Uterus (tissue), 4 donors: Measurements from ENCODE around the gene CHCHD10. TPM values are rescaled to one million over a fixed set of nuclear protein-coding genes. Genes with fewer than 3 reads are reported as not detected.
A peak's percentile ranks its signal among the peaks of the same experiment; 100 is the strongest.

ENCODE experiments used
- DNase-seq, 2 donors: peaks; one replicate each; pipeline ENCODE4 v3.0.0-alpha.2; 2019 to 2020
- H3K27ac ChIP-seq, 2 donors: fragments of 200-600 bp; sonication (generic); 1 replicate in 1 of 2; 2 replicates in 1 of 2; pipeline ENCODE4 v1.5.1; 2016 to 2018
- H3K27me3 ChIP-seq, 2 donors: fragments of 200-600 bp; sonication (generic); one replicate each; pipeline ENCODE4 v1.5.1; 2018 to 2019; ENCODE audit warnings: control low read depth in 1 of 2
- H3K36me3 ChIP-seq, 2 donors: fragments of 200-600 bp; sonication (generic); one replicate each; pipeline ENCODE4 v1.5.1; 2019; ENCODE audit warnings: control low read depth in 1 of 2
- H3K4me1 ChIP-seq, 2 donors: fragments of 200-600 bp; sonication (generic); one replicate each; pipeline ENCODE4 v1.5.1; 2018 to 2019; ENCODE audit warnings: control low read depth in 1 of 2
- H3K4me3 ChIP-seq, 2 donors: fragments of 200-600 bp; sonication (generic); 1 replicate in 1 of 2; 2 replicates in 1 of 2; pipeline ENCODE4 v1.5.1; 2018 to 2019; ENCODE audit warnings: mild to moderate bottlenecking in 1 of 2
- H3K9me3 ChIP-seq, 2 donors: fragments of 200-600 bp; sonication (generic); one replicate each; pipeline ENCODE4 v1.5.1; 2019; ENCODE audit warnings: control low read depth in 1 of 2
- POLR2A ChIP-seq, 2 donors: fragments of 450-650 bp; IDR thresholded peaks; one replicate each; pipeline ENCODE4 v1.6.1; 2016; ENCODE audit warnings: antibody characterized with exemption in 2 of 2, mild to moderate bottlenecking in 1 of 2, moderate library complexity in 1 of 2
- intact Hi-C: fragments of 100-400 bp; cut with DNase I; formaldehyde crosslinking; loops from one replicate; pipeline ENCODE4 v1.15.1; 2023; ENCODE audit warnings: low total_unique reads
- total RNA-seq, 4 donors: library from RNA; depleted of rRNA in 3 of 4; stranded (reverse); fragments of >200 nt in 3 of 4; gene quantifications; one replicate each; pipeline versions ENCODE4 v1.1.0 to v1.2.4, GENCODE V29; 2014 to 2023
- TF ChIP-seq, protein P1 (sequence below), 4 experiments: fragments of 200-600 bp in 2 of 4; fragments of 450-650 bp in 2 of 4; sonication (generic) in 2 of 4; IDR thresholded peaks; one replicate each; pipeline ENCODE4 v1.5.1; 2016 to 2019; ENCODE audit warnings: antibody characterized with exemption in 4 of 4, mild to moderate bottlenecking in 2 of 4, moderate library complexity in 1 of 4
- donor health status: DM: yes; HTN: yes; CAD: no.

The CHCHD10 gene
- total RNA-seq, 4 donors from 2014 or later: 0.88 to 21.0 TPM; not detected in 2

DNA sequence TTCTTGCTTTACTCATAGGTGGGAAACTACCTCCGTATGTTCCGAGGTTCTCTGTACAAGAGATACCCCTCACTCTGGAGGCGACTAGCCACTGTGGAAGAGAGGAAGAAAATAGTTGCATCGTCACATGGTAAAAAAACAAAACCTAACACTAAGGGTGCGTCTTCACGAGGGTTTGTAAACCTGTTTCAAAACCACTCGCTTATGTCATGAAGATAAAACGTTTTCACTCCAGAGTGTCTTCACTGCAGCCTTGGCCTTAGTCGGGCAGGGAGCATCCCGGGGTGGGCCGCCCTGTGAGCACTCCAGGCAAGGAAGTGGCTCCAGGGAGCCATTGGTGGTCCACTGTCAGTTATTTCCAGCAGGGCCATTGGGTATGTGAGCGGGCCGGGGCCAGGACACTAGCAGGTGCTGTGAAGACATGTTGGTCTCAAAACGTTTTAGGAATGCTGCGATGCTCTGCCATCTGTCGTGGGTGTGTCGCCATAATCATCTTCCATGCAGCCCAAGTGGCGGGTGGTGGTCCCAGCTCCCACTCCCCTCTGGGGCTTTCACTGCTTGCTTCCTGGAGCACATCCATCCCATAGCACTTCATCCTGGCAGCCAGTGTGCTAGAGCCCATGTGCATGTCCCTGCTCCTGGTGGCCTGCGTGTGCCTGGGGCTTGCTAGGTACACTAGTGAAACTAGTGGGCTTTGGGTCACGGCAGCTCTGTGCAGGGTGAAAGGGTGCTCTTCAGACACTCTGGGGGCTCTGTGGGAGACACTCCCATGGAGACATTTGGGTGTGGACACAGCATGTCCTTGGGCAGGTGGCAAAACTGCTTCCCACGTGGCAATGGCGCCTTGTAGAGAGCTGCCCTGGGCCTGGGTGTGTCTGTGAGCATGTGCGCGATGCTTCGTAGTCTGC is 24.2 kb upstream of the CHCHD10 start:
- Histone ChIP-seq H3K27ac (peak overlapping the region; percentile 74 to 79), H3K4me3 (no peak overlapping the region), H3K9me3 (no peaks in the 10 kb centered on the region), H3K36me3 (no peaks in the 10 kb centered on the region), H3K4me1 (peaks cover 16 to 17% of the 10 kb centered on the region in 2 donors), H3K27me3 (no peaks in the 10 kb centered on the region)
- DNase-seq: no peak
- intact Hi-C loops: no loop called here
- TF ChIP-seq, protein P1, sequence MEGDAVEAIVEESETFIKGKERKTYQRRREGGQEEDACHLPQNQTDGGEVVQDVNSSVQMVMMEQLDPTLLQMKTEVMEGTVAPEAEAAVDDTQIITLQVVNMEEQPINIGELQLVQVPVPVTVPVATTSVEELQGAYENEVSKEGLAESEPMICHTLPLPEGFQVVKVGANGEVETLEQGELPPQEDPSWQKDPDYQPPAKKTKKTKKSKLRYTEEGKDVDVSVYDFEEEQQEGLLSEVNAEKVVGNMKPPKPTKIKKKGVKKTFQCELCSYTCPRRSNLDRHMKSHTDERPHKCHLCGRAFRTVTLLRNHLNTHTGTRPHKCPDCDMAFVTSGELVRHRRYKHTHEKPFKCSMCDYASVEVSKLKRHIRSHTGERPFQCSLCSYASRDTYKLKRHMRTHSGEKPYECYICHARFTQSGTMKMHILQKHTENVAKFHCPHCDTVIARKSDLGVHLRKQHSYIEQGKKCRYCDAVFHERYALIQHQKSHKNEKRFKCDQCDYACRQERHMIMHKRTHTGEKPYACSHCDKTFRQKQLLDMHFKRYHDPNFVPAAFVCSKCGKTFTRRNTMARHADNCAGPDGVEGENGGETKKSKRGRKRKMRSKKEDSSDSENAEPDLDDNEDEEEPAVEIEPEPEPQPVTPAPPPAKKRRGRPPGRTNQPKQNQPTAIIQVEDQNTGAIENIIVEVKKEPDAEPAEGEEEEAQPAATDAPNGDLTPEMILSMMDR (IDR thresholded peaks at IDR 0.05): no peak
- TF ChIP-seq POLR2A (IDR thresholded peaks at IDR 0.05): no peak

DNA sequence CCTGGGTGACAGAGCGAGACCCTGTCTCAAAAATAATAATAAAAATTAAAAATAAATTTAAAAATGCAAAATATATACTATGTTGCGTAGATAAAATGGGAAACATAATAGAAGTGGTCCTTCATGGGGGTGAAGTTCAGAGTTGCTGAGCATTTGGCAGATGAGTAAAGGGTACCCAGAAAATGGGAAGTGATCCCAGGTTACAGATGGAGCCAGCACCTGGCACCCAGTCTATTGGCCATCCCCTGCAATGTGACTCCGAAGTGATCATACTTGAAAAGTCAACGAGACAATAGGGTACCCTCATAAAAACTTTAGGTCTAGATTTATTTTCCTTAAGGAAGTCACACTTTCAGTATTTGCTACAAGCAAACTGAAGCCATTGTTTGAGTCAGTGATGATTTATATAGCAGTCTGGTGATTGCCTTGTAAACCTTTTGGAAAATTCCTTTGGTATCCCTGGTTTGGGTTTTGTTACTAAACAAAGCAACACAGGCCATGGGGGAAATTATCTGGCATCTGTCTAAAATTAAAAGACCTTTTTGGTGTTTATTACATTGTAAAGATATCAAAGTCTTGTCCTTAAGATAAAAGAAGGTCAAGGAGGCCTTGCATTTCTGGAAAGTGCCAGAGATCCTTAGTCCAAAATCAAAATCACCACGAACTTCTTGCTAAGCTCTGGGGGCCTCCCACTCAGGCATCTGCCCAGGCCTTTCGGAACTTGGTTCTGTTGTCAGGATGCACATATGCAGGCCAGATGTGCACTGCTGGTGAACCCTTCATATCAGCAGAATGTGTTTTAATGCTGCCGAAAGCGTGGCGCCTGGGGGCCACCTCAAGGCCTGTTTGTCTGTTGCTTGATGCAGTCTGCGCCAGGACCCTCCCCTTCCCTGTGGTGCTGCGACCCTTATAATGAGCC is 23.3 kb upstream of the CHCHD10 start:
- no peak for TF ChIP-seq POLR2A (IDR thresholded peaks at IDR 0.05)
- TF ChIP-seq, protein P1 (IDR thresholded peaks at IDR 0.05): no peak
- no peaks in the 10 kb centered on the region for H3K9me3 ChIP-seq
- peaks cover 16 to 22% of the 10 kb centered on the region in 2 donors for H3K4me1 ChIP-seq
- H3K36me3 ChIP-seq: no peaks in the 10 kb centered on the region
- H3K4me3 ChIP-seq: no peak overlapping the region
- intact Hi-C loops: no loop called here
- peak overlapping the region; percentile 74 to 79 for H3K27ac ChIP-seq
- DNase-seq: peak; percentile 80
- no peaks in the 10 kb centered on the region for H3K27me3 ChIP-seq

DNA sequence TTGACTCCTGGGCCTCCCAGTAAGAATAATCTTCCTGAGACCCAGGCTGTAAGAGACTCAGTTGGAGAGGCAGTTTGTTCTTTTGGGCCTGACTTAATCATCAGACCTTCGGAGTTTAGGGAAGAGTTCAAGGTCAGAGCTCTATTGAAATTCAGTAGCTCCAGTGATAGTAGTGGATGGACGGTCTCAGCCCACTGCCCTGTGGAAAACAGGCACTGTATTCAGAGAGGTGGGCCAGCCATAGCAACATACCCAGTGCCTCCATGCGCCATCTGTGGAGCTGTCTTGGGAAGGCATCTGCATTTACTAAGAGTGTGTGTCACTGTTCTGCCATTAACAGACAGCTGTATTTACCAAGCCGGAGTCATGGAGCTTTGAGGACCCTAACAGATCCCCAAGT is 21.9 kb upstream of the CHCHD10 start:
- TF ChIP-seq, protein P1 (IDR thresholded peaks at IDR 0.05): no peak
- TF ChIP-seq POLR2A (IDR thresholded peaks at IDR 0.05): no peak
- no peak overlapping the region for H3K4me3 ChIP-seq
- DNase-seq: no peak
- peaks cover 16 to 23% of the 10 kb centered on the region in 2 donors for H3K4me1 ChIP-seq
- H3K27ac ChIP-seq: peak overlapping the region in 1 of 2 donors; percentile 79
- intact Hi-C loops: no loop called here
- no peaks in the 10 kb centered on the region for H3K36me3 ChIP-seq
- H3K27me3 ChIP-seq: no peaks in the 10 kb centered on the region
- no peaks in the 10 kb centered on the region for H3K9me3 ChIP-seq

DNA sequence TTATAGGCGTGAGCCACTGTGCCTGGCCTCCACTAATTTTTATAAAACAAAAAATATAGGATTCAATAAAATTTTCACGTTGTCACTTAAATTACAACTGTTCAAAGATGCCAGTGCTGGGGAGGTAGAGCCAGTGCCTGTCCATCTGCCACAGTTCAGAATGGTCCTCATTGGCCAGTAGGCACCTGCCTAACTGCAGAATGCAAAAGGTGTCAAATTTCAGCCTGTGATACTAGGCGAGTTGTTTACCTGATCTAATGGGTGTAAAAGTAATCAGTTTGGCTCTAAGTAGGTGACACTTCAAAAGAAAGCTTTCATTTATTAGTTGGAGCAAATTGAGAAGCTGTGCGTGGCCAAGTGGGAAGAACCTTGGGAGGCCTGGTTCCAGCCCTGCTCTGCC is 21.3 kb upstream of the CHCHD10 start:
- H3K36me3 ChIP-seq: no peaks in the 10 kb centered on the region
- no peaks in the 10 kb centered on the region for H3K27me3 ChIP-seq
- no peaks in the 10 kb centered on the region for H3K9me3 ChIP-seq
- H3K4me3 ChIP-seq: no peak overlapping the region
- no peak for DNase-seq
- intact Hi-C loops: no loop called here
- TF ChIP-seq, protein P1 (IDR thresholded peaks at IDR 0.05): no peak
- no peak for TF ChIP-seq POLR2A (IDR thresholded peaks at IDR 0.05)
- peaks cover 16 to 23% of the 10 kb centered on the region in 2 donors for H3K4me1 ChIP-seq
- no peak overlapping the region for H3K27ac ChIP-seq
